ENCODE results near the gene PRKCE. TPM values are rescaled to one million over a fixed set of nuclear protein-coding genes. Genes with fewer than 3 reads are reported as not detected.

The PRKCE gene
- total and polyA plus RNA-seq, 2 of the 8 experiments (the other 6 are each of a cell fraction or from before 2014, with no cell fraction given), result 0.54 to 2.1 TPM

GRCh38 chr2:45763255-45763654 lies 111.8 kb downstream of the PRKCE start (continued):
- no peak for TF ChIP-seq NANOG (IDR thresholded peaks at IDR 0.05; ENCODE audit: insufficient read depth, low read depth, low read length, poor library complexity, severe bottlenecking)
- TF ChIP-seq TCF12 (IDR thresholded peaks at IDR 0.05; ENCODE audit: low read depth, low read length), result no peak
- no peak for TF ChIP-seq CHD1 (IDR thresholded peaks at IDR 0.05; ENCODE audit: low read depth, low read length)
